ENCODE results near the gene NEDD1. TPM values are rescaled to one million over a fixed set of nuclear protein-coding genes. Genes with fewer than 3 reads are reported as not detected.
A peak's percentile ranks its signal among the peaks of the same experiment; 100 is the strongest.

Gene NEDD1
- total RNA-seq (10 to 100 TPM; 24.6 to 24.8 TPM), polyA plus RNA-seq (10 to 100 TPM; 27.1 to 36.0 (median 32.2) TPM), total RNA-seq (45.9 to 74.9 (median 56.2) reads per million in 6 experiments)

GRCh38 chr12:96906849-96907670 lies at the start of gene NEDD1:
NEDD1 (plus strand) TSS chr12:96907257; CDS start chr12:96909760, 2,503 bp downstream.
- POLR2A ChIA-PET: interaction anchor here (0.7 kb wide), 1 partner anchor 11 kb away, joined by 4 read pairs; no protein-coding TSS in a partner anchor
- DNase-seq (peak; percentile 67 to 88 (median 80)), ATAC-seq (peak; percentile 79 to 81)
- Mint-ChIP-seq H3K27me3 (peaks cover 0 to 2% (median 0%) of the 10 kb centered on the region in 5 donors), H3K36me3 (peaks cover 0 to 8% (median 0%) of the 10 kb centered on the region in 3 donors), H3K9me3 (no peaks in the 10 kb centered on the region), H3K4me1 (peaks cover 29 to 49% (median 44%) of the 10 kb centered on the region in 4 donors), H3K27ac (peak within 1 kb of the TSS; percentile 96 to 99 (median 98)), H3K4me3 (peak within 1 kb of the TSS; percentile 84 to 99 (median 96))

- H3K4me3 Mint-ChIP-seq: no peak overlapping the region
- peaks cover 8 to 23% (median 15%) of the 10 kb centered on the region in 5 donors for H3K27me3 Mint-ChIP-seq
- no peak for ATAC-seq
- H3K9me3 Mint-ChIP-seq: peaks cover 0 to 24% (median 8%) of the 10 kb centered on the region in 9 donors
- POLR2A ChIA-PET: no interaction called here
- no peak for DNase-seq
- H3K36me3 Mint-ChIP-seq: peaks cover 0 to 15% (median 0%) of the 10 kb centered on the region in 3 donors
- H3K27ac Mint-ChIP-seq: no peak overlapping the region
- H3K4me1 Mint-ChIP-seq: no peaks in the 10 kb centered on the region
Observed at GRCh38 chr12:96858162-96858561, 48.9 kb upstream of the NEDD1 start.

- ATAC-seq (no peak), DNase-seq (no peak)
- Mint-ChIP-seq H3K4me3 (no peak overlapping the region), H3K27me3 (peaks cover 10 to 29% (median 20%) of the 10 kb centered on the region in 5 donors), H3K36me3 (peaks cover 0 to 10% (median 0%) of the 10 kb centered on the region in 3 donors), H3K27ac (no peak overlapping the region), H3K4me1 (no peaks in the 10 kb centered on the region), H3K9me3 (peaks cover 0 to 15% (median 6%) of the 10 kb centered on the region in 9 donors)
- POLR2A ChIA-PET: no interaction called here
Observed at GRCh38 chr12:96861656-96862055, 45.4 kb upstream of the NEDD1 start.

- ATAC-seq (no peak), DNase-seq (no peak)
- POLR2A ChIA-PET: no interaction called here
- peaks cover 10 to 32% (median 17%) of the 10 kb centered on the region in 5 donors for H3K27me3 Mint-ChIP-seq
- no peaks in the 10 kb centered on the region for H3K4me1 Mint-ChIP-seq
- peaks cover 0 to 6% (median 0%) of the 10 kb centered on the region in 3 donors for H3K36me3 Mint-ChIP-seq
- peaks cover 0 to 11% (median 4%) of the 10 kb centered on the region in 9 donors for H3K9me3 Mint-ChIP-seq
- no peak overlapping the region for H3K27ac Mint-ChIP-seq
- H3K4me3 Mint-ChIP-seq: no peak overlapping the region
Observed at GRCh38 chr12:96862326-96862725, 44.7 kb upstream of the NEDD1 start.

- POLR2A ChIA-PET: no interaction called here
- no peak for DNase-seq
- no peak overlapping the region for H3K27ac Mint-ChIP-seq
- no peak for ATAC-seq
- H3K4me1 Mint-ChIP-seq: no peaks in the 10 kb centered on the region
- H3K4me3 Mint-ChIP-seq: no peak overlapping the region
- no peaks in the 10 kb centered on the region for H3K9me3 Mint-ChIP-seq
- H3K36me3 Mint-ChIP-seq: no peaks in the 10 kb centered on the region
- H3K27me3 Mint-ChIP-seq: peaks cover 10 to 40% (median 11%) of the 10 kb centered on the region in 5 donors
Observed at GRCh38 chr12:96864335-96864734, 42.7 kb upstream of the NEDD1 start.

GRCh38 chr12:96866801-96867590 lies 40.1 kb upstream of the NEDD1 start:
- ATAC-seq (no peak), DNase-seq (no peak)
- no peaks in the 10 kb centered on the region for H3K36me3 Mint-ChIP-seq
- H3K27me3 Mint-ChIP-seq: peaks cover 9 to 31% (median 10%) of the 10 kb centered on the region in 5 donors
- H3K4me3 Mint-ChIP-seq: no peak overlapping the region
- no peak overlapping the region for H3K27ac Mint-ChIP-seq
- H3K4me1 Mint-ChIP-seq: no peaks in the 10 kb centered on the region
- H3K9me3 Mint-ChIP-seq: peaks cover 0 to 6% (median 0%) of the 10 kb centered on the region in 9 donors
- POLR2A ChIA-PET: no interaction called here

- H3K27ac Mint-ChIP-seq: no peak overlapping the region
- DNase-seq (no peak), ATAC-seq (no peak)
- H3K36me3 Mint-ChIP-seq: no peaks in the 10 kb centered on the region
- POLR2A ChIA-PET: no interaction called here
- H3K4me3 Mint-ChIP-seq: no peak overlapping the region
- H3K9me3 Mint-ChIP-seq: peaks cover 0 to 14% (median 0%) of the 10 kb centered on the region in 9 donors
- H3K4me1 Mint-ChIP-seq: no peaks in the 10 kb centered on the region
- H3K27me3 Mint-ChIP-seq: peaks cover 3 to 20% (median 8%) of the 10 kb centered on the region in 5 donors
Observed at GRCh38 chr12:96870946-96871345, 36.1 kb upstream of the NEDD1 start.

- Mint-ChIP-seq H3K4me3 (no peak overlapping the region), H3K9me3 (peaks cover 0 to 14% (median 0%) of the 10 kb centered on the region in 9 donors), H3K27me3 (peaks cover 3 to 20% (median 12%) of the 10 kb centered on the region in 5 donors), H3K27ac (no peak overlapping the region), H3K36me3 (no peaks in the 10 kb centered on the region), H3K4me1 (no peaks in the 10 kb centered on the region)
- POLR2A ChIA-PET: no interaction called here
- ATAC-seq (no peak), DNase-seq (no peak)
Observed at GRCh38 chr12:96872961-96873360, 34.1 kb upstream of the NEDD1 start.

GRCh38 chr12:96874211-96874610 lies 32.8 kb upstream of the NEDD1 start:
- no peak for ATAC-seq
- H3K4me3 Mint-ChIP-seq: no peak overlapping the region
- no peak overlapping the region for H3K27ac Mint-ChIP-seq
- no peak for DNase-seq
- POLR2A ChIA-PET: no interaction called here
- peaks cover 0 to 14% (median 0%) of the 10 kb centered on the region in 9 donors for H3K9me3 Mint-ChIP-seq
- peaks cover 3 to 27% (median 12%) of the 10 kb centered on the region in 5 donors for H3K27me3 Mint-ChIP-seq
- H3K4me1 Mint-ChIP-seq: no peaks in the 10 kb centered on the region
- H3K36me3 Mint-ChIP-seq: no peaks in the 10 kb centered on the region

GRCh38 chr12:96876966-96877365 lies 30.1 kb upstream of the NEDD1 start:
- Mint-ChIP-seq H3K27me3 (peaks cover 0 to 27% (median 8%) of the 10 kb centered on the region in 5 donors), H3K9me3 (peaks cover 0 to 7% (median 0%) of the 10 kb centered on the region in 9 donors), H3K4me1 (no peaks in the 10 kb centered on the region)

GRCh38 chr12:96878704-96879103 lies 28.4 kb upstream of the NEDD1 start:
- H3K27ac Mint-ChIP-seq: no peak overlapping the region
- DNase-seq: no peak
- POLR2A ChIA-PET: no interaction called here
- H3K27me3 Mint-ChIP-seq: peaks cover 0 to 27% (median 8%) of the 10 kb centered on the region in 5 donors
- H3K36me3 Mint-ChIP-seq: no peaks in the 10 kb centered on the region
- peaks cover 0 to 4% (median 0%) of the 10 kb centered on the region in 9 donors for H3K9me3 Mint-ChIP-seq
- H3K4me1 Mint-ChIP-seq: no peaks in the 10 kb centered on the region
- no peak for ATAC-seq
- H3K4me3 Mint-ChIP-seq: no peak overlapping the region

More at GRCh38 chr12:96876966-96877365, 30.1 kb upstream of the NEDD1 start:
- Mint-ChIP-seq H3K36me3 (no peaks in the 10 kb centered on the region), H3K4me3 (no peak overlapping the region), H3K27ac (no peak overlapping the region)
- ATAC-seq (no peak), DNase-seq (no peak)
- POLR2A ChIA-PET: no interaction called here

- ATAC-seq: no peak
- POLR2A ChIA-PET: no interaction called here
Observed at GRCh38 chr12:96879301-96879700, 27.8 kb upstream of the NEDD1 start.

More at GRCh38 chr12:96879301-96879700, 27.8 kb upstream of the NEDD1 start:
- no peaks in the 10 kb centered on the region for H3K36me3 Mint-ChIP-seq
- H3K4me3 Mint-ChIP-seq: no peak overlapping the region
- H3K4me1 Mint-ChIP-seq: no peaks in the 10 kb centered on the region
- no peak overlapping the region for H3K27ac Mint-ChIP-seq
- H3K9me3 Mint-ChIP-seq: peaks cover 0 to 4% (median 0%) of the 10 kb centered on the region in 9 donors
- DNase-seq: no peak
- peaks cover 0 to 27% (median 8%) of the 10 kb centered on the region in 5 donors for H3K27me3 Mint-ChIP-seq

Data from naive thymus-derived CD8-positive, alpha-beta T cell (primary cell).